ENCODE results near the gene DOK5. TPM values are rescaled to one million over a fixed set of nuclear protein-coding genes. Genes with fewer than 3 reads are reported as not detected.
A peak's percentile ranks its signal among the peaks of the same experiment; 100 is the strongest.

Gene DOK5
- total and polyA plus RNA-seq, 2 donors from 2014 or later: 4.8 to 5.4 TPM

GRCh38 chr20:54643761-54644160, 168.4 kb downstream of the DOK5 start:
- FAIRE-seq: no peak
- no peak for TF ChIP-seq CTCF (IDR thresholded peaks at IDR 0.05; ENCODE audit: borderline replicate concordance, extremely low read depth, insufficient read depth)
- Histone ChIP-seq H3K27ac (ENCODE audit: low read depth in 2 of 2, low read length in 2 of 2) (no peak overlapping the region), H3K27me3 (ENCODE audit: control insufficient read depth, insufficient read depth, low read length) (no peaks in the 10 kb centered on the region), H3K9ac (ENCODE audit: low read length in 3 of 3) (no peak overlapping the region), H3K9me3 (ENCODE audit: control insufficient read depth in 2 of 3, insufficient read depth in 1 of 3, low read length in 3 of 3) (no peaks in the 10 kb centered on the region), H3K4me3 (ENCODE audit: low read length in 3 of 3) (no peak overlapping the region), H3K4me1 (ENCODE audit: control insufficient read depth in 2 of 3, insufficient read depth in 2 of 3, low read depth in 1 of 3, low read length in 3 of 3) (no peaks in the 10 kb centered on the region), H3K36me3 (ENCODE audit: control insufficient read depth in 2 of 3, insufficient read depth in 3 of 3, low read length in 3 of 3) (no peaks in the 10 kb centered on the region)
- peak in 1 of 5 donors; percentile 83 for DNase-seq
- intact Hi-C loops (cut with DNase I): loop anchor here (10.0 kb wide), 1 partner anchor 419 kb away; no protein-coding TSS in a partner anchor

- Histone ChIP-seq H3K27ac (ENCODE audit: low read depth in 2 of 2, low read length in 2 of 2) (no peak overlapping the region), H3K4me1 (ENCODE audit: control insufficient read depth in 2 of 3, insufficient read depth in 2 of 3, low read depth in 1 of 3, low read length in 3 of 3) (peaks cover 0 to 4% (median 0%) of the 10 kb centered on the region in 3 donors), H3K27me3 (ENCODE audit: control insufficient read depth, insufficient read depth, low read length) (no peaks in the 10 kb centered on the region), H3K9ac (ENCODE audit: low read length in 3 of 3) (no peak overlapping the region), H3K4me3 (ENCODE audit: low read length in 3 of 3) (no peak overlapping the region), H3K9me3 (ENCODE audit: control insufficient read depth in 2 of 3, insufficient read depth in 1 of 3, low read length in 3 of 3) (no peaks in the 10 kb centered on the region), H3K36me3 (ENCODE audit: control insufficient read depth in 2 of 3, insufficient read depth in 3 of 3, low read length in 3 of 3) (no peaks in the 10 kb centered on the region)
- FAIRE-seq: no peak
- no peak for TF ChIP-seq CTCF (IDR thresholded peaks at IDR 0.05; ENCODE audit: borderline replicate concordance, extremely low read depth, insufficient read depth)
- DNase-seq: no peak
- intact Hi-C loops (cut with DNase I): loop anchor here (10.0 kb wide), 1 partner anchor 421 kb away; no protein-coding TSS in a partner anchor
These were observed 170.2 kb downstream of the DOK5 start for GRCh38 chr20:54645445-54646155.

- Histone ChIP-seq H3K27me3 (ENCODE audit: control insufficient read depth, insufficient read depth, low read length) (no peaks in the 10 kb centered on the region), H3K4me3 (ENCODE audit: low read length in 3 of 3) (no peak overlapping the region), H3K9ac (ENCODE audit: low read length in 3 of 3) (no peak overlapping the region), H3K9me3 (ENCODE audit: control insufficient read depth in 2 of 3, insufficient read depth in 1 of 3, low read length in 3 of 3) (no peaks in the 10 kb centered on the region), H3K4me1 (ENCODE audit: control insufficient read depth in 2 of 3, insufficient read depth in 2 of 3, low read depth in 1 of 3, low read length in 3 of 3) (peaks cover 0 to 4% (median 0%) of the 10 kb centered on the region in 3 donors), H3K27ac (ENCODE audit: low read depth in 2 of 2, low read length in 2 of 2) (no peak overlapping the region), H3K36me3 (ENCODE audit: control insufficient read depth in 2 of 3, insufficient read depth in 3 of 3, low read length in 3 of 3) (no peaks in the 10 kb centered on the region)
- TF ChIP-seq CTCF (IDR thresholded peaks at IDR 0.05; ENCODE audit: borderline replicate concordance, extremely low read depth, insufficient read depth): no peak
- intact Hi-C loops (cut with DNase I): loop anchor here (10.0 kb wide), 1 partner anchor 421 kb away; no protein-coding TSS in a partner anchor
- FAIRE-seq (no peak), DNase-seq (no peak)
These were observed 170.7 kb downstream of the DOK5 start for GRCh38 chr20:54646156-54646517.

Measured in kidney (tissue), 14 donors.